ENCODE results near the gene JADE3.

DNA sequence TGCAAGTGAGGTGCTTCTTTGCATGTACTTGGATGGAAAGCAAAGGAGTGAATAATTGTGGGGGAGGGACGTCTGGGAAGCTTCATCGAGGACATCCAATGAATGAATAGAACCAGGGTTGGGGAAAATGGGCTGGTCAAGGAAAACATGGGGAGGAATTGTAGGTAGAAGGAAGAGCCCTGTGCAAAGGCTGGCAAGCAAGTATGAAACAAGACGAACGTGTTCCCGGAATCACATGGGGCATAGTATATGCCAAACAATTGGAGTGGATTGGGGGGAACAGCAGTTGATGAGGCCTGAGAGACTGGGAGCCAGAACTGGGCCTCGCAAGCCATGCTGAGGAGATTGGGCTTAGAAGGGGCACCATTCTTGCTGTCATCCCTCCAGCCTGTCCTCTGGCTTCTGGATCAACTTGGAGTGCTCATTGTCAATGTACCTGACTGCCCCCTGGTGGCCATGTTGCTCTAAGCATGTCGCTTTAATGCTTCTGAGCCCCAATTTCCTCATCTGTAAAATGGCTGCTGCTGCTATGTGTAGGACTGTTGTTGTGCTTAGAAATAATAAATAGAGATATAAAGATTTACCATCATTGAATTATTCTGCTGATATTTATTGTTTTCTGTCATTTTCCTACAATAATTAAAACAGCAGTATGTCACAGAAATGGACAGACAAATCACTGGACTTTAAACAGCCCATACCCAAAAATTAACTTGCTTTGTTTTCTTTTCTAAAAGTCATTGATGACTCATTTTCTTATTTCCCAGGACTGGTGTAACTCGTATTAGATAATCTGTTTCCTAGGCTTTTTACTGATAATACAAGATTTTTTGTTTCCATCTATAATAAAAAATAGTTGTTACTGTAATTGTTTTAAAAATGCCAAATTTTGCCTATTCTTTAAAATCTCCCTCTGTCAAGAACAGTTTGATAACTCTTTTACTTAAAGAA is 66.4 kb downstream of the JADE3 start:
- TF ChIP-seq, protein P1, sequence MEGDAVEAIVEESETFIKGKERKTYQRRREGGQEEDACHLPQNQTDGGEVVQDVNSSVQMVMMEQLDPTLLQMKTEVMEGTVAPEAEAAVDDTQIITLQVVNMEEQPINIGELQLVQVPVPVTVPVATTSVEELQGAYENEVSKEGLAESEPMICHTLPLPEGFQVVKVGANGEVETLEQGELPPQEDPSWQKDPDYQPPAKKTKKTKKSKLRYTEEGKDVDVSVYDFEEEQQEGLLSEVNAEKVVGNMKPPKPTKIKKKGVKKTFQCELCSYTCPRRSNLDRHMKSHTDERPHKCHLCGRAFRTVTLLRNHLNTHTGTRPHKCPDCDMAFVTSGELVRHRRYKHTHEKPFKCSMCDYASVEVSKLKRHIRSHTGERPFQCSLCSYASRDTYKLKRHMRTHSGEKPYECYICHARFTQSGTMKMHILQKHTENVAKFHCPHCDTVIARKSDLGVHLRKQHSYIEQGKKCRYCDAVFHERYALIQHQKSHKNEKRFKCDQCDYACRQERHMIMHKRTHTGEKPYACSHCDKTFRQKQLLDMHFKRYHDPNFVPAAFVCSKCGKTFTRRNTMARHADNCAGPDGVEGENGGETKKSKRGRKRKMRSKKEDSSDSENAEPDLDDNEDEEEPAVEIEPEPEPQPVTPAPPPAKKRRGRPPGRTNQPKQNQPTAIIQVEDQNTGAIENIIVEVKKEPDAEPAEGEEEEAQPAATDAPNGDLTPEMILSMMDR (IDR thresholded peaks at IDR 0.05): peak in 4 of 7 experiments; percentile 34 to 63 (median 46)
- TF ChIP-seq POLR2A (IDR thresholded peaks at IDR 0.05): no peak
- TF ChIP-seq POLR2AphosphoS5 (IDR thresholded peaks at IDR 0.05): no peak
- TF ChIP-seq EP300 (IDR thresholded peaks at IDR 0.05): no peak

Data from stomach (tissue), 4 donors.